GM23338 (cell line): ENCODE measurements around the gene CCND1. TPM values are rescaled to one million over a fixed set of nuclear protein-coding genes. Genes with fewer than 3 reads are reported as not detected.

Experiments used
- ATAC-seq: fragments of 200-7000 bp; cut with Tn5 transposase; 3 replicates; pipeline ENCODE4 v1.9.1; 2020
- DNase-seq: peaks from one replicate; pipeline ENCODE4 v3.0.0-alpha.2; 2015; ENCODE audit warnings: low spot score
- H2AFZ ChIP-seq: fragments of 200-600 bp; sonication (generic); 2 replicates; pipeline ENCODE4 v1.8.0; 2016; ENCODE audit warnings: antibody characterized with exemption, mild to moderate bottlenecking, moderate library complexity
- H3F3A ChIP-seq: fragments of 200-600 bp; sonication (generic); replicated peaks from 2 replicates; pipeline ENCODE4 v1.8.0; 2017; ENCODE audit warnings: antibody characterized with exemption, mixed run types, low read depth
- H3K27ac ChIP-seq: fragments of 200-600 bp; sonication (generic); 2 replicates; pipeline ENCODE4 v1.6.1; 2016; ENCODE audit warnings: low read depth
- H3K27me3 ChIP-seq: fragments of 200-600 bp; sonication (generic); 2 replicates; pipeline ENCODE4 v1.8.0; 2016; ENCODE audit warnings: mild to moderate bottlenecking, mixed run types, moderate library complexity; ENCODE audit not compliant: insufficient read depth
- H3K36me3 ChIP-seq: fragments of 200-600 bp; sonication (generic); 2 replicates; pipeline ENCODE4 v1.8.0; 2016; ENCODE audit warnings: mild to moderate bottlenecking; ENCODE audit not compliant: insufficient read depth
- H3K4me1 ChIP-seq: fragments of 200-600 bp; sonication (generic); 2 replicates; pipeline ENCODE4 v1.8.0; 2016; ENCODE audit warnings: mild to moderate bottlenecking, moderate library complexity; ENCODE audit not compliant: insufficient read depth
- H3K4me2 ChIP-seq: fragments of 200-600 bp; sonication (generic); 2 replicates; pipeline ENCODE4 v1.7.1; 2017; ENCODE audit warnings: mixed run types
- H3K4me3 ChIP-seq: fragments of 200-600 bp; sonication (generic); 2 replicates; pipeline ENCODE4 v1.6.1; 2016; ENCODE audit warnings: mixed run types
- H3K79me2 ChIP-seq: fragments of 200-600 bp; sonication (generic); replicated peaks from 2 replicates; pipeline ENCODE4 v1.8.0; 2017; ENCODE audit warnings: mild to moderate bottlenecking; ENCODE audit not compliant: insufficient read depth
- H3K9me2 ChIP-seq: fragments of 200-600 bp; sonication (generic); 2 replicates; pipeline ENCODE4 v1.8.0; 2017; ENCODE audit not compliant: insufficient read depth
- H4K20me1 ChIP-seq: fragments of 200-600 bp; sonication (generic); replicated peaks from 2 replicates; pipeline ENCODE4 v1.8.0; 2017; ENCODE audit warnings: mild to moderate bottlenecking; ENCODE audit not compliant: insufficient read depth
- H3K27ac Mint-ChIP-seq: 2 replicates; pipeline ENCODE4 v1.8.0; 2020; ENCODE audit warnings: inconsistent platforms, mild to moderate bottlenecking, moderate library complexity, mixed read lengths
- H3K27me3 Mint-ChIP-seq: 3 replicates; pipeline ENCODE4 v1.8.0; 2022; ENCODE audit warnings: low read depth, mild to moderate bottlenecking, moderate library complexity, mixed read lengths, inconsistent platforms; ENCODE audit not compliant: insufficient read depth, poor library complexity
- H3K36me3 Mint-ChIP-seq: 3 replicates; pipeline ENCODE4 v1.8.0; 2021; ENCODE audit warnings: low read depth, mild to moderate bottlenecking, inconsistent platforms, moderate library complexity, mixed read lengths
- H3K4me1 Mint-ChIP-seq: 3 replicates; pipeline ENCODE4 v1.8.0; 2020; ENCODE audit warnings: mild to moderate bottlenecking, inconsistent platforms, mixed read lengths
- H3K4me3 Mint-ChIP-seq: 3 replicates; pipeline ENCODE4 v1.8.0; 2021; ENCODE audit warnings: moderate library complexity, mild to moderate bottlenecking, inconsistent platforms, mixed read lengths
- H3K9me3 Mint-ChIP-seq: 3 replicates; pipeline ENCODE4 v1.8.0; 2020; ENCODE audit warnings: moderate library complexity, mild to moderate bottlenecking, inconsistent platforms, mixed read lengths
- ETS1 ChIP-seq: IDR thresholded peaks from 2 replicates; pipeline ENCODE4 v1.6.1; 2016; ENCODE audit warnings: antibody characterized with exemption
- EZH2 ChIP-seq: fragments of 200-600 bp; sonication (generic); IDR thresholded peaks from one replicate; pipeline ENCODE4 v1.8.0; 2017; ENCODE audit warnings: antibody characterized with exemption, mild to moderate bottlenecking, low read depth; ENCODE audit not compliant: unreplicated experiment
- EZH2phosphoT487 ChIP-seq: fragments of 200-600 bp; sonication (generic); IDR thresholded peaks from one replicate; pipeline ENCODE4 v1.8.1; 2018; ENCODE audit warnings: antibody characterized with exemption; ENCODE audit not compliant: unreplicated experiment
- NANOG ChIP-seq: IDR thresholded peaks from 2 replicates; pipeline ENCODE4 v1.6.1; 2016; ENCODE audit warnings: antibody characterized with exemption, borderline replicate concordance
- POLR2AphosphoS5 ChIP-seq: IDR thresholded peaks from 2 replicates; pipeline ENCODE4 v1.6.1; 2016; ENCODE audit warnings: antibody characterized with exemption, low read depth
- STAT1 ChIP-seq: IDR thresholded peaks from one replicate; pipeline ENCODE4 v1.6.1; 2016; ENCODE audit warnings: antibody characterized with exemption; ENCODE audit not compliant: unreplicated experiment
- polyA plus RNA-seq: library from polyadenylated mRNA; unstranded; fragments of >200 nt; fragmentation: Nextera tagmentation; extraction: Ambion mirVana; gene quantifications from 2 replicates; pipeline ENCODE4 v1.2.1, GENCODE V29; 2016
- total RNA-seq: library from RNA; depleted of rRNA; stranded (reverse); fragments of >200 nt; shearing (Covaris generic); gene quantifications from 2 replicates; pipeline ENCODE4 v1.2.3, GENCODE V29; 2014

Gene CCND1
- total and polyA plus RNA-seq, 2 experiments from 2014 or later: 109 to 183 TPM

DNA sequence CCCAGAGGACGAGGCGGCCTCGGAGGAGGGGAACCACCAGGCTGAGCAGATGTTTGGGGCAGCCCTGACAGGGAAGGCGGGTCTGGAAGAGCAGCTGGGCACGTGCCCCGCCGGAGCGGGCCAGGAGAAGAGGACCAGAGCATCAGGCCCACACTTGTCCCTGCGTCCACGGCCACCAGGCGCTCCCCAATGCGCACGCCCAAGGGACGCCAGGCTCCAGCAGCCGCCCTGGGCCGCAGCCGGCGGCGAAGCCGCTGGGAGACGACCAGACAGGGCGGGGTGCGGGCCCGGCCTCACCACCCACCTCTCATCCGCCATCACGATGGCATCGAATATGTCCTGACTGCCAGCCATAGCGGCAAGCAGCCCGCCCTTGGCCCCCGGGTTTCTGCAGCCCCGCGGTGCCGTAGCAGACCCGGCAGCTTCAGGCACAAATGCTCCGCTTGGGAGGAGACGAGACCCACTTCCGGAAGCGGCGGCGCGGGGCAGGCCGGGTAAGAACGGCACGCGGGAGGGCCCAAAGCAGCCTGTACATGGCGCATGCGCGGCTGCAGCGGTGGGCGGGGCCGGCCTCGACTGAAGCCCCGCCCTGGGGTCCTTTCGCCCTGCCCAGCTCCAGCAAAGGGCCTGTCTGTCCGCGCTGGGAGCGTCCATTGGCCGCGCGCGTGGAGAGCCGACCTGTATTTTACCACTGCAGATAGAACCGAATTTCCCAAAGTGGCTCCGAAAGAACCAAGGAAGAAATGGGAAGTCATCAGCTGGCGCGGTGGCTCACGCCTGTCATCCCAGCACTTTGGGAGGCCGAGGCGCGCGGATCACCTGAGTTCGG is 34.1 kb downstream of the CCND1 start, which contains the start of gene LTO1:
TSS of gene LTO1 (minus strand) at position 468 of the 829 bp plus-strand sequence. CDS start at position 354, 114 bp downstream.
- no peaks in the 10 kb centered on the region for H3K9me2 ChIP-seq
- Mint-ChIP-seq H3K4me3 (peak within 1 kb of the TSS; percentile 91), H3K9me3 (no peaks in the 10 kb centered on the region), H3K36me3 (peaks cover 22% of the 10 kb centered on the region), H3K27ac (peak within 1 kb of the TSS; percentile 72; the same call in 1 of the 2 replicates), H3K27me3 (peaks cover 6% of the 10 kb centered on the region), H3K4me1 (peaks cover 9% of the 10 kb centered on the region; the same call in 2 of the 3 replicates)
- DNase-seq: peak; percentile 95
- H3K4me2 ChIP-seq: peak within 1 kb of the TSS; percentile 99
- TF ChIP-seq POLR2AphosphoS5 (peak; percentile 84), ETS1 (peak; percentile 79), EZH2 (no peak)
- H3K27ac ChIP-seq: no peak within 1 kb of the TSS
- peaks cover 6% of the 10 kb centered on the region for H3K4me1 ChIP-seq
- no peaks in the 10 kb centered on the region for H3K27me3 ChIP-seq
- H3K79me2 ChIP-seq: peaks cover 27% of the 10 kb centered on the region
- H3K36me3 ChIP-seq: no peaks in the 10 kb centered on the region; the same call in 1 of the 2 replicates
- peaks cover 4% of the 10 kb centered on the region; the same call in 1 of the 2 replicates for H4K20me1 ChIP-seq
- peak; percentile 92 for ATAC-seq
- peaks cover 13% of the 10 kb centered on the region; the same call in 1 of the 2 replicates for H3F3A ChIP-seq
- peak within 1 kb of the TSS; percentile 83 for H2AFZ ChIP-seq
- peak within 1 kb of the TSS; percentile 92 for H3K4me3 ChIP-seq

DNA sequence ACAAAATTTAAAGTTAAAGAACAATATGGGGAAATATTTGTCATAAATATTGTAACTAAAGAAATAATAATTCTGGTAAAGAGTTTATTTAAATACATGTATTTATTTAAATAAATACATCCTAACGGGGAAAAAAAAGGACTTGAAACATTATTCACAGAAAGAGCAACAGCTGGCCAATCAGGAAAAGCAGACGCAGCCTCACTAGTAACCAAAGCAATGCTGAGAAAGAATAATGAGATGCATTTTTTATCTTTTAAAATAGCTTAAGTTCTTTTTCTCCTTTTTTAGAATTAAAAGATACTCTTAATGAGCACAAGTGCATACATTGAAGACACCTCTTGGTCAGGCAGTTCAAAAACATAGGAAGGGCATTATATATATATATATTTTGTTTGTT is 36.8 kb downstream of the CCND1 start:
- H3K9me3 Mint-ChIP-seq: no peaks in the 10 kb centered on the region
- H3K4me3 Mint-ChIP-seq: no peak overlapping the region
- H3K27me3 Mint-ChIP-seq: peaks cover 10% of the 10 kb centered on the region
- Histone ChIP-seq H3K79me2 (peaks cover 21% of the 10 kb centered on the region), H3K4me2 (no peak overlapping the region), H3K36me3 (no peaks in the 10 kb centered on the region), H3K27ac (no peak overlapping the region), H2AFZ (no peak overlapping the region), H3K4me3 (no peak overlapping the region), H4K20me1 (peaks cover 4% of the 10 kb centered on the region; the same call in 1 of the 2 replicates), H3K4me1 (peaks cover 6% of the 10 kb centered on the region), H3F3A (no peaks in the 10 kb centered on the region), H3K9me2 (no peaks in the 10 kb centered on the region), H3K27me3 (no peaks in the 10 kb centered on the region)
- H3K4me1 Mint-ChIP-seq: peaks cover 3% of the 10 kb centered on the region; the same call in 1 of the 3 replicates
- H3K27ac Mint-ChIP-seq: no peak overlapping the region
- ATAC-seq (no peak), DNase-seq (no peak)
- TF ChIP-seq NANOG (no peak), STAT1 (no peak), ETS1 (no peak), EZH2phosphoT487 (no peak), POLR2AphosphoS5 (no peak)
- H3K36me3 Mint-ChIP-seq: peaks cover 4% of the 10 kb centered on the region; the same call in 2 of the 3 replicates
